ENCODE results near the gene SYNGR2.

SYNGR2 gene

GRCh38 chr17:78151514-78152008 is 16.8 kb upstream of the SYNGR2 start:
- H3K4me3 ChIP-seq (replicated peaks; ENCODE audit: low read depth, low read length) = no peak overlapping the region
- no peak for TF ChIP-seq CTCF (IDR thresholded peaks at IDR 0.05; ENCODE audit: low read depth, low read length, missing control alignments)
- no peak for DNase-seq (ENCODE audit: extremely low read depth, low read depth)

DNA sequence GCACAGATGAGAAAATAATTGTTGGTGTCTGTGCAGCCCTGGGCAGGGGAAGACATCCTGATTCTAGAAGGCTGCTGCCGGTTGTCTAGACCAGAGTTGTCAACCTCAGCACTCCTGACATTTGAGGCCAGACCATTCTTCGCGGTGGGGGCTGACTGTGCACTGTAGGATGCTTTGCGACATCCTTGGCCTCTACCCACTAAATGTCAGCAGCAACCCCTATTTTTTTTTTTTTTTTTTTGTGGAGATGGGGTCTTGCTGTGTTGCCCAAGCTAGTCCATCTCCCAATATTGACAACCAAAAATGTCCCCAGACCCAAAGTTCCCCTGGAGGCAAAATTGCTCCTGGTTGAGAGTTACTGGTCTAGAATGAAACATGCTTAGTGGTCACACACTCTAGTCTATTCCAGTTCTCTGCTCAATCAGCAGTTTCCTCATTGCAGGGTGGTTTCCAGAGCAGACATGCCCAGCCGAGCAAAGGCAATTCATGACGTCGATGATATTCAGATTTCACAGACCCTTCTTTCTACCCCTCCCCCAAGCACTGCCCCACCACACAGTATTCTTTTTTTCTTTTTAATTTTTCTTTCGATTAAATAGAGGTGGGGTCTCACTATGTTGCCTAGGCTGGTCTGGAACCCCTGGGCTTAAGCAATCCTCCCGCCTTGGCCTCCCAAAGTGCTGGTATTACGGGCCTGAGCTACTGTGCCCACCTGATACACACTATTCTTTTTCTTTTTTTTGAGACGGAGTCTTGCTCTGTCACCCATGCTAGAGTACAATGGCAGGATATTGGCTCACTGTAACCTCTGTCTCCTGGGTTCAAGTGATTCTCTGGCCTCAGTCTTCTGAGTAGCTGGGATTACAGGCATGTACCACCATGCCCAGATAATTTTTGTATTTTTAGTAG is 13.2 kb upstream of the SYNGR2 start:
- TF ChIP-seq CTCF (IDR thresholded peaks at IDR 0.05; ENCODE audit: low read depth, low read length, missing control alignments) = no peak
- DNase-seq (ENCODE audit: extremely low read depth, low read depth) = no peak
- H3K4me3 ChIP-seq (replicated peaks; ENCODE audit: low read depth, low read length) = no peak overlapping the region

DNA sequence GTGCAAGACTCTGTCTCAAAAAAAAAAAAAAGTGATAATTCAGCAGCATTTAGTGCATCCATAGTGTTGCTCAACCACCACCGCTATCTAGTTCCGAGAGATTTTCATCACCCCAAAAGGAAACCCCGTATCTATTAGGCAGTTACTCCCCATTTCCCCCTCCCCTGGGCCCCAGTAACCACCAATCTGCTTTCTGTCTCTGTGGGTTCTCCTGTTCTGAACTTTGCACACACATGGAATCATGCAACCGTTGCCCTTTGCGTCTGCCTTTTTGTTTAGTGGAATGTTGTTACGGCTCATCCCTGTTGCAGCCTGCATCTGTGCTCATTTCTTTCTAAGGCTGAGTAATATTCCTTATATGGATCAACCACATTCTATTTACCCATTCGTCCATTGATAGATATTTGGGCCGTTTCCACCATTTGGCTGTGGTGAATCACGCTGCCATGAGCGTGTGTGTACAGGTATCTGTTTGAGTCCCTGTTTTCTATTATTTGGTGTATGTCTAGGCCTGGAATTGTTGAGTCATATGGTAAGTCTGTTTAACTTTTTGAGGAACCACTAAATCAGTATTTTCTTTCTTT is 8.7 kb upstream of the SYNGR2 start:
- no peak for DNase-seq (ENCODE audit: extremely low read depth, low read depth)
- TF ChIP-seq CTCF (IDR thresholded peaks at IDR 0.05; ENCODE audit: low read depth, low read length, missing control alignments) = no peak
- no peak overlapping the region for H3K4me3 ChIP-seq (replicated peaks; ENCODE audit: low read depth, low read length)

DNA sequence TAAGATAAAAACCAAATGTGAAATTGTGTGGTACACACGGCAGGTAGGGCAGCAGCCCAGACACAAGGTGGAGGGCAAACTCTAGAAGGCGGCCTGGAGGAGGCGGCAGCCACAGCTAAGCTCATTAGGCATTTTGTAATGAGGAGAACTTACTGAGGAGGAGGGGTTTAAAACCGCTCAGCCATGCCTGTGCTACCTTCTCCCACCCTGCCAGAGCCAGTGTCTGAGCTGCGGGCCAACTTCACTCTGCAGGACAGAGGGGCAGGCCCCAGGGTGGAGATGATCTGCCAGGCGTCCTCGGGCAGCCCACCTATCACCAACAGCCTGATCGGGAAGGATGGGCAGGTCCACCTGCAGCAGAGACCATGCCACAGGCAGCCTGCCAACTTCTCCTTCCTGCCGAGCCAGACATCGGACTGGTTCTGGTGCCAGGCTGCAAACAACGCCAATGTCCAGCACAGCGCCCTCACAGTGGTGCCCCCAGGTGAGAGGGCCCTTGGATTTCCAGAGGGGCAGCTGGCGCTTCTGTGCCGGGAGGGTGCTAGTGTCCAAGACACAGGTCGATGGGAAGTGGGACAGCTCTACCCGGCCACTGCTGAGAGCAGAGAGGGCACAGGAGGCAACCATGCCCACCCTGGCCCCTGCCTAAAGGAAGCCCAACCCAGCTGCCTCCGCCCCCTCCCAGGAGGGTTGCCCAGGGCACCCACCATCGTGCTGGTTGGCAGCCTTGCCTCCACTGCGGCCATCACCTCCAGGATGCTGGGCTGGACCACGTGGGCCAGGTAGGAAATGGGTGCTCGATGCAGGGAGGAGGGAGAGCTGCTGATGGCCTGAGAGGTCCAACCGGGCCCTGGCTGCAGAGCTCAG is 4.3 kb upstream of the SYNGR2 start:
- no peak for DNase-seq (ENCODE audit: extremely low read depth, low read depth)
- TF ChIP-seq CTCF (IDR thresholded peaks at IDR 0.05; ENCODE audit: low read depth, low read length, missing control alignments) = no peak
- no peak overlapping the region for H3K4me3 ChIP-seq (replicated peaks; ENCODE audit: low read depth, low read length)

GRCh38 chr17:78164748-78165607 is 3.4 kb upstream of the SYNGR2 start:
- no peak for DNase-seq (ENCODE audit: extremely low read depth, low read depth)
- TF ChIP-seq CTCF (IDR thresholded peaks at IDR 0.05; ENCODE audit: low read depth, low read length, missing control alignments) = no peak
- H3K4me3 ChIP-seq (replicated peaks; ENCODE audit: low read depth, low read length) = no peak overlapping the region

GRCh38 chr17:78166416-78166815 is 2.0 kb upstream of the SYNGR2 start:
- no peak for TF ChIP-seq CTCF (IDR thresholded peaks at IDR 0.05; ENCODE audit: low read depth, low read length, missing control alignments)
- no peak for DNase-seq (ENCODE audit: extremely low read depth, low read depth)

More at GRCh38 chr17:78166416-78166815, 2.0 kb upstream of the SYNGR2 start:
- no peak overlapping the region for H3K4me3 ChIP-seq (replicated peaks; ENCODE audit: low read depth, low read length)
